Measurements from ENCODE around the gene CCDC88A.

GRCh38 chr2:55355451-55355850, 64.2 kb downstream of the CCDC88A start:
- TF ChIP-seq CTCF (tag by site-specific recombination; IDR thresholded peaks at IDR 0.05) (no peak), ZNF621 (tag by site-specific recombination; IDR thresholded peaks at IDR 0.05) (no peak), IKZF3 (tag by site-specific recombination; IDR thresholded peaks at IDR 0.05) (no peak), ZNF785 (tag by site-specific recombination; IDR thresholded peaks at IDR 0.05) (no peak), OSR2 (tag by site-specific recombination; IDR thresholded peaks at IDR 0.05) (no peak), ZNF747 (tag by site-specific recombination; IDR thresholded peaks at IDR 0.05) (no peak), ZNF24 (tag by site-specific recombination; IDR thresholded peaks at IDR 0.05) (no peak), GFI1B (tag by site-specific recombination; IDR thresholded peaks at IDR 0.05) (no peak), ZNF677 (tag by site-specific recombination; IDR thresholded peaks at IDR 0.05) (no peak), GLI4 (tag by site-specific recombination; IDR thresholded peaks at IDR 0.05) (no peak), SETDB1 (IDR thresholded peaks at IDR 0.05; ENCODE audit: insufficient read length, low read length) (no peak), ZNF324 (tag by site-specific recombination; IDR thresholded peaks at IDR 0.05) (no peak), ZNF488 (tag by site-specific recombination; IDR thresholded peaks at IDR 0.05) (no peak)

All from HEK293 (cell line).